Liver (tissue), 9 donors: ENCODE data around the gene APOBEC3F. TPM values are rescaled to one million over a fixed set of nuclear protein-coding genes. Genes with fewer than 3 reads are reported as not detected.

Experiments used
- DNase-seq: peaks from one replicate; pipeline ENCODE4 v3.0.0-alpha.2; 2017; ENCODE audit warnings: low spot score
- H3K27ac ChIP-seq, 2 donors: one replicate each; pipeline ENCODE4 v1.7.0; 2013; ENCODE audit warnings: inconsistent platforms in 2 of 2, low read length in 2 of 2, control low read depth in 1 of 2, low read depth in 1 of 2, mild to moderate bottlenecking in 1 of 2
- H3K27me3 ChIP-seq, 4 donors: one replicate each; pipeline versions ENCODE4 v1.6.1 to v1.7.0; 2013; ENCODE audit warnings: low read length in 3 of 4, inconsistent platforms in 1 of 4, mild to moderate bottlenecking in 1 of 4, moderate library complexity in 1 of 4; ENCODE audit not compliant: control insufficient read depth in 4 of 4, insufficient read depth in 4 of 4
- H3K36me3 ChIP-seq, 4 donors: one replicate each; pipeline versions ENCODE4 v1.6.1 to v1.7.0; 2013; ENCODE audit warnings: low read length in 3 of 4, mild to moderate bottlenecking in 3 of 4, low read depth in 1 of 4, moderate library complexity in 1 of 4; ENCODE audit not compliant: control insufficient read depth in 4 of 4, insufficient read depth in 3 of 4
- H3K4me1 ChIP-seq, 4 donors: one replicate each; pipeline versions ENCODE4 v1.6.1 to v1.7.0; 2013; ENCODE audit warnings: low read length in 3 of 4, mild to moderate bottlenecking in 3 of 4, moderate library complexity in 1 of 4; ENCODE audit not compliant: control insufficient read depth in 4 of 4, insufficient read depth in 4 of 4
- H3K4me3 ChIP-seq, 3 donors: one replicate each; pipeline versions ENCODE4 v1.6.1 to v1.7.0; 2013; ENCODE audit warnings: low read length in 3 of 3, control low read depth in 1 of 3, low read depth in 1 of 3, mild to moderate bottlenecking in 1 of 3
- H3K9ac ChIP-seq, 2 donors: one replicate each; pipeline ENCODE4 v1.7.0; 2013; ENCODE audit warnings: low read length in 2 of 2, mild to moderate bottlenecking in 2 of 2, moderate library complexity in 2 of 2, control low read depth in 1 of 2, low read depth in 1 of 2
- H3K9me3 ChIP-seq, 4 donors: one replicate each; pipeline versions ENCODE4 v1.6.1 to v1.7.0; 2013; ENCODE audit warnings: low read length in 3 of 4; ENCODE audit not compliant: control insufficient read depth in 4 of 4
- EGR1 ChIP-seq, 2 donors: IDR thresholded peaks; 2 replicates each; pipeline ENCODE4 v1.6.1; 2016 to 2018; ENCODE audit warnings: antibody characterized with exemption in 2 of 2, low read depth in 2 of 2
- FOXA1 ChIP-seq: IDR thresholded peaks from 2 replicates; pipeline ENCODE4 v1.6.1; 2016; ENCODE audit warnings: antibody characterized with exemption
- GABPA ChIP-seq, 2 donors: IDR thresholded peaks in 1 of 2; conservative IDR thresholded peaks in 1 of 2; 2 replicates each; pipeline ENCODE4 v1.6.1; 2016; ENCODE audit warnings: antibody characterized with exemption in 2 of 2, mild to moderate bottlenecking in 1 of 2, moderate library complexity in 1 of 2
- HNF4A ChIP-seq, 2 donors: conservative IDR thresholded peaks; 2 replicates each; pipeline ENCODE4 v1.6.1; 2016; ENCODE audit warnings: antibody characterized with exemption in 2 of 2, mild to moderate bottlenecking in 2 of 2
- HNF4G ChIP-seq: IDR thresholded peaks from 2 replicates; pipeline ENCODE4 v1.6.1; 2016; ENCODE audit warnings: antibody characterized with exemption
- JUND ChIP-seq, 2 donors: IDR thresholded peaks; 2 replicates each; pipeline ENCODE4 v1.6.1; 2016; ENCODE audit warnings: antibody characterized with exemption in 2 of 2
- NR2F2 ChIP-seq: IDR thresholded peaks from 2 replicates; pipeline ENCODE4 v1.6.1; 2016; ENCODE audit warnings: antibody characterized with exemption
- RAD21 ChIP-seq, 2 donors: IDR thresholded peaks; 2 replicates each; pipeline ENCODE4 v1.6.1; 2016; ENCODE audit warnings: antibody characterized with exemption in 2 of 2, mild to moderate bottlenecking in 2 of 2
- RXRA ChIP-seq, 2 donors: IDR thresholded peaks; 2 replicates each; pipeline ENCODE4 v1.6.1; 2017 to 2018; ENCODE audit warnings: antibody characterized with exemption in 2 of 2, mild to moderate bottlenecking in 1 of 2
- SP1 ChIP-seq: IDR thresholded peaks from 2 replicates; pipeline ENCODE4 v1.6.1; 2018; ENCODE audit warnings: antibody characterized with exemption, mild to moderate bottlenecking
- TAF1 ChIP-seq: conservative IDR thresholded peaks from 2 replicates; pipeline ENCODE4 v1.6.1; 2016; ENCODE audit warnings: antibody characterized with exemption, mild to moderate bottlenecking
- YY1 ChIP-seq: IDR thresholded peaks from 2 replicates; pipeline ENCODE4 v1.6.1; 2016; ENCODE audit warnings: antibody characterized with exemption, mild to moderate bottlenecking
- WGBS: extraction: QIAGEN DNeasy Blood & Tissue Kit; methylation state at CpG from one replicate; pipeline ENCODE4 v1.1.7; 2013; 5-methylcytosine and 5-hydroxymethylcytosine counted together
- polyA plus RNA-seq, 2 donors: library from polyadenylated mRNA; stranded (reverse) in 1 of 2; unstranded in 1 of 2; fragments of 200-250 nt in 1 of 2; fragments of >200 nt in 1 of 2; fragmentation: Nextera tagmentation in 1 of 2; extraction: Ambion mirVana in 1 of 2; gene quantifications; one replicate each; pipeline versions ENCODE4 v1.2.1 to v1.2.3, GENCODE V29; 2013 to 2015
- total RNA-seq, 2 donors: library from RNA; depleted of rRNA; stranded (reverse); fragments of >200 nt; gene quantifications; one replicate each; pipeline ENCODE4 v1.2.3, GENCODE V29; 2014
- TF ChIP-seq, protein P1 (sequence below): IDR thresholded peaks from 2 replicates; pipeline ENCODE4 v1.6.1; 2016; ENCODE audit warnings: antibody characterized with exemption
- TF ChIP-seq, protein P2 (sequence below): fragments of 150-350 bp; IDR thresholded peaks from 2 replicates; pipeline ENCODE4 v1.5.1; 2017; ENCODE audit warnings: improper control_type of control experiment, low read depth, low read length; ENCODE audit not compliant: missing input control
- TF ChIP-seq, protein P3 (sequence below): IDR thresholded peaks from 2 replicates; pipeline ENCODE4 v1.6.1; 2016; ENCODE audit warnings: antibody characterized with exemption
- TF ChIP-seq, protein P4 (sequence below): IDR thresholded peaks from 2 replicates; pipeline ENCODE4 v1.6.1; 2016; ENCODE audit warnings: antibody characterized with exemption
- TF ChIP-seq, protein P5 (sequence below): IDR thresholded peaks from 2 replicates; pipeline ENCODE4 v1.6.1; 2016; ENCODE audit warnings: antibody characterized with exemption, mild to moderate bottlenecking
- donor health status: healthy.
- donor health status: healthy.
- donor health status: healthy.
- donor health status: healthy.
- donor health status: healthy.

Gene APOBEC3F
- total and polyA plus RNA-seq, 4 donors, result 1.6 to 4.5 (median 2.0) TPM

DNA sequence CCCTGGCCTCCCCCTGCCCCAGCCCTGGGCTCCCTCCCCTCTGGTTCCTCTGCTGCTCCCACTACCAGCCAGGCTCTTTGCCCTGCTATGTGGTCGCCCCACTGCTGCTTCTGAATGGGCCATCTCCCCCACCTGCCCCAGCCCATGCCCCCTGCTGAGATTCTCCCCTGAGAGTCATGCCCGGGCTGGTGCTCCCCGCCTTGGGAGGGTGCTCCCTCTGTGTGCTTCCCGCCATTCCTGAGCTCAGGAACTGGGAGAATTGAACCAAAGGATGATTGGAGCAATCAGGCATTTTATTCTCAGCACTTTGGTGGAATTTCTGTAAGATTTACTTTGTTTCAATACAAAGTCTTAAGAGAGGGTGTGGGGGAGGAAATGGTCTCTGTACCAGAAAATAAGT lies 12.9 kb upstream of the APOBEC3F start (continued):
- TF ChIP-seq, protein P1, sequence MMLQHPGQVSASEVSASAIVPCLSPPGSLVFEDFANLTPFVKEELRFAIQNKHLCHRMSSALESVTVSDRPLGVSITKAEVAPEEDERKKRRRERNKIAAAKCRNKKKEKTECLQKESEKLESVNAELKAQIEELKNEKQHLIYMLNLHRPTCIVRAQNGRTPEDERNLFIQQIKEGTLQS, result no peak
- TF ChIP-seq RAD21 (IDR thresholded peaks at IDR 0.05) (no peak), JUND (IDR thresholded peaks at IDR 0.05) (no peak)

DNA sequence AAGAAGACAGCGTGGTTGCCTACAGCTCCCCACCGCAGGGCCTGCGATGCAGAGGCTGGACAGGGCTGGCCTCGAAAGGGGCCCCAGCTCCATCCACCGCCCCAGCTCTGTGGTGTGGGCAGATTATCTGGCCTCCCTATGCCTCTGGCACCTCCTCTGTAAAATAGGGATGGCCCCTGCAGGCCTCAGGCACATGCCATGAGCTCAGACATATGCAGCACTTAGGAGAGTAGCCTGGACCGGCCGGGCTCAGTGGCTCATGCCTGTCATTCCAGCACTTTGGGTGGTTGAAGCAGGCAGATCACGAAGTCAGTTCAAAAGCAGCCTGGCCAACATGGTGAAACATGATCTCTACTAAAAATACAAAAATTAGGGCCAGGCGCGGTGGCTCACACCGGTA lies 12.4 kb upstream of the APOBEC3F start:
- TF ChIP-seq NR2F2 (no peak), FOXA1 (no peak), HNF4A (conservative IDR thresholded peaks at IDR 0.05) (no peak), RAD21 (IDR thresholded peaks at IDR 0.05) (no peak), RXRA (IDR thresholded peaks at IDR 0.05) (no peak), GABPA (IDR thresholded peaks at IDR 0.05 in 1 of 2, conservative IDR thresholded peaks at IDR 0.05 in 1 of 2) (no peak), HNF4G (no peak), EGR1 (IDR thresholded peaks at IDR 0.05; ENCODE audit: low read depth in 2 of 2) (no peak), TAF1 (no peak), SP1 (no peak), YY1 (no peak)
- TF ChIP-seq, protein P2, sequence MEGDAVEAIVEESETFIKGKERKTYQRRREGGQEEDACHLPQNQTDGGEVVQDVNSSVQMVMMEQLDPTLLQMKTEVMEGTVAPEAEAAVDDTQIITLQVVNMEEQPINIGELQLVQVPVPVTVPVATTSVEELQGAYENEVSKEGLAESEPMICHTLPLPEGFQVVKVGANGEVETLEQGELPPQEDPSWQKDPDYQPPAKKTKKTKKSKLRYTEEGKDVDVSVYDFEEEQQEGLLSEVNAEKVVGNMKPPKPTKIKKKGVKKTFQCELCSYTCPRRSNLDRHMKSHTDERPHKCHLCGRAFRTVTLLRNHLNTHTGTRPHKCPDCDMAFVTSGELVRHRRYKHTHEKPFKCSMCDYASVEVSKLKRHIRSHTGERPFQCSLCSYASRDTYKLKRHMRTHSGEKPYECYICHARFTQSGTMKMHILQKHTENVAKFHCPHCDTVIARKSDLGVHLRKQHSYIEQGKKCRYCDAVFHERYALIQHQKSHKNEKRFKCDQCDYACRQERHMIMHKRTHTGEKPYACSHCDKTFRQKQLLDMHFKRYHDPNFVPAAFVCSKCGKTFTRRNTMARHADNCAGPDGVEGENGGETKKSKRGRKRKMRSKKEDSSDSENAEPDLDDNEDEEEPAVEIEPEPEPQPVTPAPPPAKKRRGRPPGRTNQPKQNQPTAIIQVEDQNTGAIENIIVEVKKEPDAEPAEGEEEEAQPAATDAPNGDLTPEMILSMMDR, result no peak
- TF ChIP-seq, protein P3, sequence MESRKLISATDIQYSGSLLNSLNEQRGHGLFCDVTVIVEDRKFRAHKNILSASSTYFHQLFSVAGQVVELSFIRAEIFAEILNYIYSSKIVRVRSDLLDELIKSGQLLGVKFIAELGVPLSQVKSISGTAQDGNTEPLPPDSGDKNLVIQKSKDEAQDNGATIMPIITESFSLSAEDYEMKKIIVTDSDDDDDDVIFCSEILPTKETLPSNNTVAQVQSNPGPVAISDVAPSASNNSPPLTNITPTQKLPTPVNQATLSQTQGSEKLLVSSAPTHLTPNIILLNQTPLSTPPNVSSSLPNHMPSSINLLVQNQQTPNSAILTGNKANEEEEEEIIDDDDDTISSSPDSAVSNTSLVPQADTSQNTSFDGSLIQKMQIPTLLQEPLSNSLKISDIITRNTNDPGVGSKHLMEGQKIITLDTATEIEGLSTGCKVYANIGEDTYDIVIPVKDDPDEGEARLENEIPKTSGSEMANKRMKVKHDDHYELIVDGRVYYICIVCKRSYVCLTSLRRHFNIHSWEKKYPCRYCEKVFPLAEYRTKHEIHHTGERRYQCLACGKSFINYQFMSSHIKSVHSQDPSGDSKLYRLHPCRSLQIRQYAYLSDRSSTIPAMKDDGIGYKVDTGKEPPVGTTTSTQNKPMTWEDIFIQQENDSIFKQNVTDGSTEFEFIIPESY, result no peak
- TF ChIP-seq, protein P4, sequence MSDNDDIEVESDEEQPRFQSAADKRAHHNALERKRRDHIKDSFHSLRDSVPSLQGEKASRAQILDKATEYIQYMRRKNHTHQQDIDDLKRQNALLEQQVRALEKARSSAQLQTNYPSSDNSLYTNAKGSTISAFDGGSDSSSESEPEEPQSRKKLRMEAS, result no peak
- TF ChIP-seq, protein P5, sequence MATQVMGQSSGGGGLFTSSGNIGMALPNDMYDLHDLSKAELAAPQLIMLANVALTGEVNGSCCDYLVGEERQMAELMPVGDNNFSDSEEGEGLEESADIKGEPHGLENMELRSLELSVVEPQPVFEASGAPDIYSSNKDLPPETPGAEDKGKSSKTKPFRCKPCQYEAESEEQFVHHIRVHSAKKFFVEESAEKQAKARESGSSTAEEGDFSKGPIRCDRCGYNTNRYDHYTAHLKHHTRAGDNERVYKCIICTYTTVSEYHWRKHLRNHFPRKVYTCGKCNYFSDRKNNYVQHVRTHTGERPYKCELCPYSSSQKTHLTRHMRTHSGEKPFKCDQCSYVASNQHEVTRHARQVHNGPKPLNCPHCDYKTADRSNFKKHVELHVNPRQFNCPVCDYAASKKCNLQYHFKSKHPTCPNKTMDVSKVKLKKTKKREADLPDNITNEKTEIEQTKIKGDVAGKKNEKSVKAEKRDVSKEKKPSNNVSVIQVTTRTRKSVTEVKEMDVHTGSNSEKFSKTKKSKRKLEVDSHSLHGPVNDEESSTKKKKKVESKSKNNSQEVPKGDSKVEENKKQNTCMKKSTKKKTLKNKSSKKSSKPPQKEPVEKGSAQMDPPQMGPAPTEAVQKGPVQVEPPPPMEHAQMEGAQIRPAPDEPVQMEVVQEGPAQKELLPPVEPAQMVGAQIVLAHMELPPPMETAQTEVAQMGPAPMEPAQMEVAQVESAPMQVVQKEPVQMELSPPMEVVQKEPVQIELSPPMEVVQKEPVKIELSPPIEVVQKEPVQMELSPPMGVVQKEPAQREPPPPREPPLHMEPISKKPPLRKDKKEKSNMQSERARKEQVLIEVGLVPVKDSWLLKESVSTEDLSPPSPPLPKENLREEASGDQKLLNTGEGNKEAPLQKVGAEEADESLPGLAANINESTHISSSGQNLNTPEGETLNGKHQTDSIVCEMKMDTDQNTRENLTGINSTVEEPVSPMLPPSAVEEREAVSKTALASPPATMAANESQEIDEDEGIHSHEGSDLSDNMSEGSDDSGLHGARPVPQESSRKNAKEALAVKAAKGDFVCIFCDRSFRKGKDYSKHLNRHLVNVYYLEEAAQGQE, result no peak
- Histone ChIP-seq H3K4me3 (no peak overlapping the region), H3K9me3 (no peaks in the 10 kb centered on the region), H3K4me1 (no peaks in the 10 kb centered on the region), H3K27me3 (no peaks in the 10 kb centered on the region), H3K27ac (no peak overlapping the region), H3K9ac (no peak overlapping the region), H3K36me3 (no peaks in the 10 kb centered on the region)
- WGBS, result 95% methylated on average over 11 of the region's 11 CpGs
- no peak for DNase-seq
